NCI-H187 (cell line): ENCODE measurements around the gene CADM1.

ENCODE experiments used
- DNase-seq, 2 experiments: peaks; one replicate each; lab custom pipeline; 2025; lab: John Stamatoyannopoulos, UW

The CADM1 gene

GRCh38 chr11:115446214-115446613 lies 58.0 kb downstream of the CADM1 start:
- no peak for DNase-seq

GRCh38 chr11:115444542-115444941 lies 59.7 kb downstream of the CADM1 start:
- no peak for DNase-seq

GRCh38 chr11:115439969-115440540 lies 64.2 kb downstream of the CADM1 start:
- no peak for DNase-seq

- DNase-seq = no peak
These were observed 64.8 kb downstream of the CADM1 start for GRCh38 chr11:115439385-115439784.

GRCh38 chr11:115437902-115438575 lies 66.2 kb downstream of the CADM1 start:
- DNase-seq = no peak

GRCh38 chr11:115430345-115430744 lies 73.9 kb downstream of the CADM1 start:
- no peak for DNase-seq

GRCh38 chr11:115428306-115428705 lies 75.9 kb downstream of the CADM1 start:
- DNase-seq = no peak

- no peak for DNase-seq
These were observed 78.4 kb downstream of the CADM1 start for GRCh38 chr11:115425816-115426215.

- no peak for DNase-seq
These were observed 79.0 kb downstream of the CADM1 start for GRCh38 chr11:115425250-115425649.

- DNase-seq = no peak
These were observed 80.3 kb downstream of the CADM1 start for GRCh38 chr11:115423728-115424459.

GRCh38 chr11:115421992-115422689 lies 82.1 kb downstream of the CADM1 start:
- DNase-seq = no peak

- no peak for DNase-seq
These were observed 82.7 kb downstream of the CADM1 start for GRCh38 chr11:115421352-115421991.

GRCh38 chr11:115420505-115420904 lies 83.7 kb downstream of the CADM1 start:
- no peak for DNase-seq

GRCh38 chr11:115418626-115419025 lies 85.6 kb downstream of the CADM1 start:
- DNase-seq = no peak

- DNase-seq = no peak
These were observed 86.1 kb downstream of the CADM1 start for GRCh38 chr11:115418081-115418480.

GRCh38 chr11:115411120-115411519 lies 93.1 kb downstream of the CADM1 start:
- DNase-seq = no peak

GRCh38 chr11:115409691-115410220 lies 94.5 kb downstream of the CADM1 start:
- DNase-seq = peak; percentile 83

GRCh38 chr11:115409116-115409670 lies 95.0 kb downstream of the CADM1 start:
- DNase-seq = no peak

GRCh38 chr11:115408036-115408921 lies 95.9 kb downstream of the CADM1 start:
- no peak for DNase-seq

GRCh38 chr11:115407496-115407895 lies 96.7 kb downstream of the CADM1 start:
- no peak for DNase-seq

- DNase-seq = no peak
These were observed 97.8 kb downstream of the CADM1 start for GRCh38 chr11:115406404-115406803.
